ENCODE measurements around the gene CLEC2D.
A peak's percentile ranks its signal among the peaks of the same experiment; 100 is the strongest.
"Not testable (repeated sequence)": the region's sequence is repeated elsewhere in the genome, so short reads cannot be mapped to it uniquely, and the experiment has no call there.

The CLEC2D gene

DNA sequence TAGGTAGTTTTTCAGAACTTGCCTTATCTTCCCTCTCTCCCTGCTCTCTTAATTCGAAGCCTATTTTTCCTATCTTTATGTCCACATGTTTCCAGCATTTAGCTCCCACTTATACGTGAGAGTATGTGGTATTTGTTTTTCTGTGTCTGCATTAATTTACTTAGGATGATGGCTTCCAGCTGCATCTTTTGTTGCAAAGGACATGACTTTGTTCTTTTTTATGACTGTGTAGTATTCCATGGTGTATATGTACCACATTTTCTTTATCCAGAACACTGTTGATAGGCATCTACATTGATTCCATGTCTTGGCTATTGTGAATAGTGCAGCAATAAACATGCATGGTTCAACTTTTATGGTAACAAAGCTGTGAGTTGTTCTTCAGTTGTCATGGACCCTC lies 7.8 kb upstream of the CLEC2D start:
- DNase-seq = no peak

DNA sequence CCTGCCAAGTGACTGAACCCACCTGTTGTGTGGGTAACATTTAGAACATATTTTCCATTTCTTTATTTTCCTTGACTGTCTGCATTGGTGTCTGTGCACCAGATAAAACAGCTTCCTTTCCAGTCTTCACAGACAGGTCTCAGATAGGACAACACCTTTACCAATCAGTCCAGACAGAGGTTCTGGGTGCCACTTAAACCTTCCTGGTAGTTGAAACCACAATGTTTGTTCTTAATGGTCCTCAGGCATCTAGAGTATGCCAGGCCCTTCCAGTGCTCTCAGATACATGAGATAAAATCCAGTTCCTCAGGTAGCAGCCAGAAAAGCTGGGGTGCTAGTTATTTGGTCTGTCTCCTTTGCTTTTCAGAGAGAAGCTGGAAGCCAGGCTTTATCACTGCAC lies 7.0 kb upstream of the CLEC2D start:
- no peak for DNase-seq

DNA sequence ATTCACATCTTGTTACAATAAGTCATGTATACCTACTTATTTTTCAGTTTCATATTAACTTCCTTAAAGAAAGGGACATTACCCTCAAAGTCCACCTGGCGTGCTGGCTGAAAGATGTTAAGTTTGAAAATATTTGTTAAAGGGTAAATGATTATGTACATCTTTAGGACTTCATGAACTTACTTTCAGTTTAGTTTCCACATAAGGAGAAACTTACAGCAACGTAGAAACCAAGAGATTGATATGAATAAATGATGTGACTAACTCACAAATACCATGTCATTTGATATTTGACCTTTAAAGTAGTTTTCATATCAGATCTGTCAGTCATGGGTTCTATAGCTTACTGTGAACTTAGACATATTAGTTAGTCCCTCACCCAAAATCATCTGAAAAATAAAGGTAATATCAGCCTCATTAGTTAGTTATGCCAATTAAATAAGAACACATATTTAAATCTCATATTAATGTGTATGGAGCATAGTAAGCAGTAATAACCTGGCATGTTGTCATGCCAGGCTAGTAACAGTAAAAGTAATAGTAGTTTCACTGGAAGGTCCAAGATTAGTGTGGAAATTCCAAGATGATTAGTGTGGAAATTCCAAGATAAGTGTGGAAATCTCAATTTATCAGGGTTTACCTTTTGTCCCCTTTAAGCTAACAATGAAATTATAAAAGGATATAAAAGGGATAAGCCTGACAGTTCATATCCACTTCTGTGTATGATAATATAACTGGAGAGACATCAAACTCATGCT lies 1.9 kb upstream of the CLEC2D start:
- no peak for DNase-seq

DNA sequence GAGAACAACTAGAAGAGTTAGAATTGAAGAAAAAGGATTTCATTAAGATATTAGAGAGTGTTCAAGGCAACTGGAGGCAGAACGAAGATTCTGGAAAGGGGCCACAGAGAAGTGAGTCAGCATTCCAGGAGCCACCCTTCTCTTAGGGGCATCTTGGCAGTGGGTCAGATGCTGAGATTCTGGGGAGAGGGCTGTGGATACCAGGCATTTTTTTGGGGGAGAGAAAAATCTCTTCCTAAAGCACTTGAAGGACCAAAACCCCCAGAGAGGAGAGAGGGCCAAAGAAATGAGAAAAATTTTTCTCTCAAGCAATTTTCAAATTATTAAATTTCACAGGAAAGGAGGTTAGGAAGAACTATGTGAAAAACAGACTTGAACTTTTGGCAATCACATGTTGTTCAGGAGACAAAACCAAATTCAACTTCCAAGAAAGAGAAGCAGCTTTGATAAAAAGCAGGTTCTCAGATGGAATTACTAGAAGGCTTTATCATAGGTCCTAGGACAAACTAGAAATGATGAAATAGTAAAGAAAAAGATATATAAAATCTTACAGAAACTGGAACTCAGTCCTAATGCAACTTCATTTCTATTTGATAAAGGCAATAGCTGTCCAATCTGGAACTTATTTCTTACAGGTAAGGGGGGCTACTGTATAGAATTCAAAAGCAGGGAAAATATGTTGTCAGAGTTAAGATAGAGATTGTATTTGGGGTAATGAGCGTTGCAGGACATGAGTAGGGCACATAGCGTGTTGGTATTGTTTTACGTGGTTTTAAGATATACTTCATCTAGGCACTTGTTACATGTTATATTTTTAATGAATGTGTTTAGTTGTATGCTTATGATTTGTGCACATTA lies 1.1 kb upstream of the CLEC2D start:
- no peak for DNase-seq

DNA sequence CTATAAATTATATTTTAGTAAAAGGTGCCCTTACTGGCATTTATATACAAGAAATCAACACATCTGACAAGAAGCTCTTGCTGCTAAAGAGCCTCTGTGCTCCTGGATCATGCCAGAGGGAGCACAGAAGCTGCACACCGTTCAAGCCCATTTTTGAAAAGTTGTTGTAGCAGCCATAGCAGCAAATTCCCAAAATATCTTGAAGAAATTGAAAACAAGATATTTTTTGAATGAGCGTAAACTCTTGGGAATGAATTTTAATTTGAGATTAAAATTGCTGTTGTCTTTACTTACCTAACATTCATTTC lies 540 bp upstream of the CLEC2D start:
- no peak for DNase-seq

DNA sequence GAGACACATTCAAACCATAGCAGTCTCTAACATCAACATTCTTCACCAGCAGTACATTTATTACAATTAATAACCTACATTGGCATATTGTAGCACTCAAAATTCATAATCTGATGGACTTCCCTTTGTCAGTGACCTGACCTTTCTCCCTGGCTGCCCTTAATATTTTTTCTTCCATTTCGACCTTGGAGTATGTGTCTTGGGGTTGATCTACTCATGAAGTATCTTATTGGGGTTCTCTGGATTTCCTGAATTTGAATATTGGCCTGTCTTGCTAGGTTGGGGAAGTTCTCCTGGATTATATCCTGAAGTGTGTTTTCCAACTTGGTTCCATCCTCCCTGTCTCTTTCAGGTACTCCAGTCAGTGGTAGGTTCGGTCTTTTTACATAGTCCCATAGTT lies 2.8 kb downstream of the CLEC2D start:
- DNase-seq = not testable (repeated sequence)

DNA sequence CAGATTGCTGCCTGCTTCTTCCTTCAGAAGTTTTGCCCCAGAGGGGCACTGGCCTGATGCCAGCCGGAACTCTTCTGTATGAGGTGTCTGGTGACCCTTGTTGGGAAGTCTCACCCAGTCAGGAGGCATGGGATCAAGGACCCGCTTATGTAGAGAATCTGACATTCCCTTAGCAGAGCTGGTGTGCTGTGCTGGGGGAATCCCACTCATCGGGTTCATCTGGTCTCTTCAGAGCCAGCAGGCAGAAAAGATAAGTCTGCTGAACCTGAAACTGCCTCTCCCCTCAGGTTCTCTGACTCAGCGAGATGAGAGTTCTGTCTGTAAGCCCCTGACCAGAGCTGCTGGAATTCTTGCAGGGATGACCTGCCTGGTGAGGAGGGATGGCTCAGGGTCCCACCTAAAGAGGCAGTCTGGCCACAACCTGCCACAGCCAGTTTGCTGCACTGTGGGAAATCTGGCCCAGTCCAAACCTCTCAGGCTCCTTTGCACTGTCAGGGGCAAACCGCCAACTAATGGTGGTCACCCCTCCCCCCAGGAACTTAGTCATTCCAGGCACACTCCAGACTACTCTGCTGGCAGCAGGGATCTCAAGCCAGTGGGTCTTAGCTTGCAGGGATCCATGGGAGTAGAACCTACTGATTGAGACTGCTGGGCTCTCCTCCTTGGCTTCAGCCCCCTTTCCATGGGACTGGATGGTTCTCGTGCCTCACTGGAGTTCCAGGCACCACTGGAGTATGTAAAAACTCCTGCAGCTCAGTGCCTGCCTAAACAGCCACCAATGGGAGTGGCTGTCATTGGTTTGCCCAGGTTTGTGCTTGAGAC lies 4.1 kb downstream of the CLEC2D start:
- no peak for DNase-seq

DNA sequence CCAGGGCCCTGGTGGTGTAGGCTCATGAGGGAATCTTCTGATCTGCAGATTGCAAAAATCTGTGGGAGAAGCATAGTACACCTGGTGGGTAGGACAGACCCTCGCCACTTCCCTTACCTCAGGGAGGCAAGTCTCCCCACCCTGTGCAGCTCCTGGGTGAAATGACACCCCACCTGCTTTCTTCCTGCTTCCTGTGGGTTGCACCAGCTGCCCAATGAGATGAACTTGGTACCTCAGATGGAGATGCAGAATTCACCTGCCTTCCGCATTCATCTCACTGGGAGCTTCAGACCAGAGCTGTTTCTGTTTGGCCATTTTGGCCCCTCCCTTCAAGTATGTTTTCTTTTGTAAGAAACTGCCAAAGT lies 4.7 kb downstream of the CLEC2D start:
- DNase-seq = no peak

DNA sequence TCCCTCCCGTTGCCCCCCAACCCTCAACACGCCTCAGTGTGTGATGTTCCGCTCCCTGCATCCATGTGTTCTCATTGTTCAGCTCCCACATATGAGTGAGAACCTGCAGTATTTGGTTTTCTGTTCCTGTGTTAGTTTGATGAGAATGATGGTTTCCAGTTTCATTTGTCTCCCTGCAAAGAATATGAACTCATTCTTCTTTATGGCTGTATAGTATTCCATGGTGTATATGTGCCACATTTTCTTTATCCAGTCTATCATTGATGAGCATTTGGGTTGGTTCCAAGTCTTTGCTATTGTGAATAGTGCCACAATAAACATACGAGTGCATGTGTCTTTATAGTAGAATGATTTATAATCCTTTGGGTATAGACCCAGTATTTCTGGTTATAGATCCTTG lies 13.0 kb downstream of the CLEC2D start:
- DNase-seq = not testable (repeated sequence)

DNA sequence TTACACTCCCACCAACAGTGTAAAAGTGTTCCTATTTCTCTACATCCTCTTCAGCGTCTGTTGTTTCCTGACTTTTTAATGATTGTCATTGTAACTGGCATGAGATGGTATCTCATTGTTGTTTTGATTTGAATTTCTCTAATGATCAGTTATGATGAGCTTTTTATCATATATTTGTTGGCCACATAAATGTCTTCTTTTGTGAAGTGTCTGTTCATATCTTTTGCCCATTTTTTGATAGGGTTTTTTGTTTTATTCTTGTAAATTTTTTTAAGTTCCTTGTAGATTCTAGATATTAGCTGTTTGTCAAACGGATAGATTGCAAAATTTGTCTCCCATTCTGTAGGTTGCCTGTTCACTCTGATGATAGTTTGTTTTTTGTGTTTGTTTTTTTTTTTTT lies 13.4 kb downstream of the CLEC2D start:
- not testable (repeated sequence) for DNase-seq

DNA sequence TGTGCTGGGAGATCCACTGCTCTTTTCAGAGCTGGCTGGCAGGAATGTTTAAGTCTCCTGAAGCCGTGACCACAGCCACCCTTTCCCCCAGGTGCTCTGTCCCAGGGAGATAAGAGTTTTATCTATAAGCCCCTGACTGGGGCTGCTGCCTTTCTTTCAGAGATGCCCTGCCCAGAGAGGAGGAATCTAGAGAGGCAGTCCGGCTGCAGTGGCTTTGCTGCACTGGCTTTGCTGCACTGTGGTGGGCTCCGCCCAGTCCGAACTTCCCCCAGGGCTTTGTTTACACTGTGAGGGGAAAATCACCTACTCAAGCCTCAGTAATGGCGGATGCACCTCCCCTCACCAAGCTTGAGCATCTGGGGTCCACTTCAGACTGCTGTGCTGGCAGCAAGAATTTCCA lies 15.9 kb downstream of the CLEC2D start:
- DNase-seq = not testable (repeated sequence)

DNA sequence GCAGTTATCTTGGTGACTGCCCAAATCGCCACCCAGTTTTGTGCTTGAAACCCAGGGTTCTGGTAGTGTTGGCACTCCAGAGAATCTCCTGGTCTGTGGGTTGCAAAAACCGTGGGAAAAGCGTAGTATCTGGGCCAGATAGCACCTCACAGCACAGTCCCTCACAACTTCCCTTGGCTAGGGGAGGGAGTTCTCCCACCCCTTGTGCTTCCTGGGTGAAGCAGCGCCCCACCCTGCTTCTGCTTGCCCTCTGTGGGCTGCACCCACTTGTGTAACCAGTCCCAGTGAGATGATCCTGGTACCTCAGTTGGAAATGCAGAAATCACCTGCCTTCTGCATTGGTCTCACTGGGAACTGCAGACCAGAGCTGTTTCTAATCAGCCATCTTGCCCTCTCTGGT lies 16.4 kb downstream of the CLEC2D start:
- DNase-seq = no peak

DNA sequence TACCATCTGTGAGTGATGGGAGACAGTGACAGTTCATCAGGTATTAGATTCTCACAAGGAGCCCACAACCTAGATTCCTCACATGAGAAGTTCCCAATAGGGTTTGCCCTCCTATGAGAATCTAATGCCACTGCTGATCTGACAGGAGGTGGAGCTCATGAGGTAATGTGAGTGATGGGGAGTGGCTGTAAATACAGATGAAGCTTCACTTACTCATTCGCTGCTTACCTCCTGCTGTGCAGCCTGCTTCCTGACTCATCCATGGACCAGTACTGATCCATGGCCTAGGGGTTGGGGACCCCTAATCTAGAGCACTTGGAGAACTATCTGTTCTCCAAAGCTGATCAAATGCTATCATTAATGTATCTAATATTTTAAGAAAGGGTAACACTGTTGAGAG lies 17.7 kb downstream of the CLEC2D start:
- no peak for DNase-seq

DNA sequence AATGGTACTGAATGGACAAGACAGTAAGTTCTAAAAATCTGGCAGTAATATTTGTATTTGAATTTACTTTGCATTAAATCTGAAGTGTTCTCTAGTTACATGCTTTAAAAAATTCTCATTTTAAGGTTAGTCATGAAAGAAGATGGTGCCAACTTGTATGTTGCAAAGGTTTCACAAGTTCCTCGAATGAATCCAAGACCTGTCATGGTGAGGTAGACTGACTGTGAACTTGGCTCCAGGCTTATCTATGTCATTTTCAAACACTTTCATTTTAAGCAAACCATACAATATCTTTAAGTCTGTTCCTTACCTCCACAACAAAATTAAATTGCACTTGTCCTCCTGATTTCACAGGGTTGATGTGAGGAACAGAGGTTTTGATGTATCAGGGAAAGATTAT lies 23.4 kb downstream of the CLEC2D start:
- DNase-seq = no peak

DNA sequence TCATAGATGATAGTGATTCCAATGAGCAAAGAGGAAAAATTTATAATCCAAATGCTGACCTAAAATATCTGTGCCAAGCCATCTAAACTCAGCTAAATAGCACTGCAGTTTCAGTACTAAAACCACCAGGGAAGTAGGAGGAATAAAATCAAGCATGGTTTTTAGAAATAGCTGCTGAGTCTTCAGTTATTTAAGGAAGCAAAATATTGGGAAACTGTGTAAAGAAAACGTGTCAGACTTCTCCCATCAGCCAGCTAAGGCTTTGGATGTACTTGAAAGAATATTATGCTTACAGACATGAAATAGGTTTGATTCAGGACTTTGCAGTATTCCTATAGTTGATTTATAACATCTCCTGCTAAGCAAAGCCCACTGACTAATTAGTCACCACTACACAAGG lies 24.7 kb downstream of the CLEC2D start:
- DNase-seq = no peak

DNA sequence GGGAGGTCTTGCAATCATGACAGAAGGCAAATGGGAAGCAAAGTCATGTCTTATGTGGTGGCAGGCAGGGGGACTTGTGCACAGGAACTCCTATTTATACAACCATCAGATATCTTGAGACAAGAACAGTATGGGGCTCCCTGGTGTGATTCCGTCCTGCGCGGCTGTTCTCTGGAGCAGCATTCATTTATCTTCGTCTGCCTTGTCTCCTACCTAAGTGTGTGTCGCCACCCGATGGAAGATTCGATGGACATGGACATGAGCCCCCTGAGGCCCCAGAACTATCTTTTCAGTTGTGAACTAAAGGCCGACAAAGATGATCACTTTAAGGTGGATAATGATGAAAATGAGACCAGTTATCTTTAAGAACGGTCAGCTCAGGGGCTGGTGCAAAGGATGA lies 25.6 kb downstream of the CLEC2D start:
- DNase-seq = not testable (repeated sequence)

DNA sequence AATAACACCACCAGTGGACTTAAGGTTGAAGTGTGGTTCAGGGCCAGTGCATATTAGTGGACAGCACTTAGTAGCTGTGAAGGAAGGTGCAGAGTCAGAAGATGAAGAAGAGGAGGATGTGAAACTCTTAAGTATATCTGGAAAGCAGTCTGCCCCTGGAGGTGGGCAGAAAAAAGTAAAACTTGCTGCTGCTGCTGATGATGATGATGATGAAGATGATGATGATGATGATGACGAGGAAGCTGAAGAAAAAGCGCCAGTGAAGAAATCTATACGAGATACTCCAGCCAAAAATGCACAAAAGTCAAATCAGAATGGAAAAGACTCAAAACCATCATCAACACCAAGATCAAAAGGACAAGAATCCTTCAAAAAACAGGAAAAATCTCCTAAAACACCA lies 26.1 kb downstream of the CLEC2D start:
- DNase-seq = not testable (repeated sequence)

DNA sequence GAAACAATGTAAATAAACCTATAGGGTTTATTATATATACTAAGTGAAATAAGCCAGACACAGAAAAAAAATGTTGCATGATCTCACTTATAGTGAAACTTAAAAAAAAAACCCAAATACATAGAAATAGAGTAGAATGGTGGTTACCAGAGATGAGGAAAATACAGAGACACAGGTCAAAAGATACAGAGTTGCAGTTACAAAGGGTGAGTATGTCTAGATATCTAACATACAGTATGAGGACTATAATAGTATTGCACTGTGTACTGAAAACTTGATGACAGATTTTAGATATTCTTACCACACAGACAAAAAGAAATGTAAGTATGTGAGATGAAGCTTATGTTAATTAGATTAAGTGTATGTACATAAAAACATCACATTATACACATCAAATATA lies 28.1 kb downstream of the CLEC2D start:
- no peak for DNase-seq

DNA sequence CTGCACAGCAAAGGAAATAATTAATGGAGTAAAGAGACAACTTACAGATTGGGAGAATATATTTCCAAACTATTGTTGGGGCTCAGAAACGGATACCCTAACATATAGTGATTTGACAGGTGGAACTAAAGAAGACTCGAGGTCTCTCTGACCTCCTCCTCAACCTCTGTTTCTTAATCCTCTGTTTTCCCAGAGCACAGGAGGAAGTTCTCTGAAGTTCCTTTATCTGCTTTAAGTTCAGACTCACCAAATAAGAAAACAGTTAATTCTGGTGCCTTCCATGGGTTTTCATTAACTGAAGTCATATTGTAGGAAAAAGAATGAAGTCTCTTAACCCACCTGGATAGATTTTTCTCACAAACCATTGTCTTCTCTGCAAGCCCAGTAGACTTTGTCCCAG lies 29.2 kb downstream of the CLEC2D start:
- DNase-seq = no peak

DNA sequence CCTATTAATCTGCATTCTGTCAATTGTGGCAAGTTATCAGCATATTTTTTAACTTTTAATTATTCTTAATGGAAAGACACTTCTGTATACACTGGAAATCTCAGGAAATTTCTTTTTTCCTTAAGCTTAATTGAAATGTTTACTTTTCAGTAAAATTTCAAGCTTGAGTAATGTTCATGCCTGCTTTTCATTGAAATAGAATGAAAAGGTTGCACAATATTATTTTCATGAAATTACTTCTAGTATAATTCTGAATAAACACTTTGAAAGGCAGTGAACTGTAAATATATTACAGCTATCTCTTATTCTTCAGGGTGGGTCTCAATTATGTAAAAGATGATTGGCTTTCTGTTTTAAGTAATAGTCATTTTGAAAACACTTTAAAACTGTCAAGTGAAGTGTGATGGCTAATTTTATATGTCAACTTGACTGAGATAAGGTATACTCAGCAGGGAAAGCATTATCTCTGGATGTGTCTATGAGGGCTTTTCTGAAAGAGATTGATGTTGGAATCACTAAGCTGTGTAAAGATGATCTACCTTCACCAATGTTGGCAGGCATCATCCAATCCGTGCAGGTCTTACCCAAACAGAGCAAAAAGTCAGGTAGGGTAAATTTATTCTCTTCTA lies 29.9 kb downstream of the CLEC2D start:
- peak; percentile 8 for DNase-seq

DNA sequence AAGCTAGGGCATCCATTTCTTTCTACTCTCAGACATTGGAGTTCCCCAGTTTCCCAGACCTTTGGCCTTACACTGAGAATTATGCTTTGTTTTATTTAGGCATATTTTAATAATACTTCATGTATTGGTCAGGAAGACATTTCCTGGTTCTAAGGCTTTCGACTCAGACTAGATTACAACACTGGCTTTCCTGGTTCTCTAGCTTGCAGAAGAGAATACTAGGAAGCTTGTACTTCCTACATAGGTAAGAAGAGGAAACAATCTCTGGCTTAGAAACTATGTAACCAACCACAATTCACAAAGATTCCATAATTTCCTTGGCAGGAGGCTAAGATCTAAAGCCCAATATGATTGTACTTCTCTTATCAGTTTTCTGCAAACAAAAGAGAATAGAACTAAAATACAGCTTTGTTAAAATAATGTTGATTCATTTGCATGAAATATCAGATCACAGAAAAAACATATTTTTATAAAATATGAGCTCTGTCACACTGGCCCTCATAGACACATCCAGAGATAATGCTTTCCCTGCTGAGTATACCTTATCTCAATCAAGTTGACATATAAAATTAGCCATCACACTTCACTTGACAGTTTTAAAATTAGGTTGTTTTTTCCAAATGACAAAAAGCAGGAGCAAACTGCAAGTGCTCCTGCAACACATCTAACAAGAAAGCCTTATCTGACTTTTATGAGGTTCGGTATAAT lies 30.5 kb downstream of the CLEC2D start:
- DNase-seq = no peak

DNA sequence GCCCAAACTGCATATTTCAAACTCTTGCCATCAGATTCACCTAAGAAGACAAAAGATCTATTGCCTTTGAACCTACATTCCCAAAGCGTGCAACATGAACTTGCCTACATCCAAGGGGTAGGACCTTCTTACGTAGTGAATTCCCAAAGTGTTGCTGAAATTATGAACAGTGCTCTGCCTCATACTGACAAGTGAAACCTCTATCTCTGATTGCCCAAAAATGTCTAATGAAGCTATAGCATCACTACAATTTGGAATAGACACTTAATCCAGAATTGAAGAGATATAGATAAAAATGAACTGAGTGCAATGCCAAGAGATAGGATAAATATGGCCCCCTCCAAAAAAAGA lies 31.1 kb downstream of the CLEC2D start:
- DNase-seq = no peak
